Right ventricle myocardium inferior (tissue), 1 donor: ENCODE data around the gene RPS6KB2. TPM values are rescaled to one million over a fixed set of nuclear protein-coding genes. Genes with fewer than 3 reads are reported as not detected.
A peak's percentile ranks its signal among the peaks of the same experiment; 100 is the strongest.

ENCODE experiments used
- ATAC-seq: fragments of 200-7000 bp; cut with Tn5 transposase; one replicate; pipeline ENCODE4 v1.9.1; 2020; ENCODE audit warnings: mild to moderate bottlenecking, moderate library complexity
- DNase-seq: peaks from one replicate; pipeline ENCODE4 v3.0.0; 2021; ENCODE audit errors: missing footprints
- intact Hi-C: fragments of 100-400 bp; cut with DNase I; formaldehyde crosslinking; loops from one replicate; pipeline ENCODE4 v1.11.0; 2022
- total RNA-seq: library from RNA; stranded (reverse); fragmentation: NEBNext Ultra II Directional; extraction: Animal tissue kit (Norgen Biotek cat#: 25700); gene quantifications from one replicate; pipeline ENCODE4 v1.2.1, GENCODE V29; 2021
- donor health status: DM: no; HTN: yes; CAD: no; lungs with severe emphysema.

The RPS6KB2 gene
- total RNA-seq, 1 donor from 2014 or later: 27.8 TPM

GRCh38 chr11:67407688-67408163, 20.6 kb upstream of the RPS6KB2 start:
- no peak for DNase-seq
- ATAC-seq: no peak
- intact Hi-C loops: no loop called here

DNA sequence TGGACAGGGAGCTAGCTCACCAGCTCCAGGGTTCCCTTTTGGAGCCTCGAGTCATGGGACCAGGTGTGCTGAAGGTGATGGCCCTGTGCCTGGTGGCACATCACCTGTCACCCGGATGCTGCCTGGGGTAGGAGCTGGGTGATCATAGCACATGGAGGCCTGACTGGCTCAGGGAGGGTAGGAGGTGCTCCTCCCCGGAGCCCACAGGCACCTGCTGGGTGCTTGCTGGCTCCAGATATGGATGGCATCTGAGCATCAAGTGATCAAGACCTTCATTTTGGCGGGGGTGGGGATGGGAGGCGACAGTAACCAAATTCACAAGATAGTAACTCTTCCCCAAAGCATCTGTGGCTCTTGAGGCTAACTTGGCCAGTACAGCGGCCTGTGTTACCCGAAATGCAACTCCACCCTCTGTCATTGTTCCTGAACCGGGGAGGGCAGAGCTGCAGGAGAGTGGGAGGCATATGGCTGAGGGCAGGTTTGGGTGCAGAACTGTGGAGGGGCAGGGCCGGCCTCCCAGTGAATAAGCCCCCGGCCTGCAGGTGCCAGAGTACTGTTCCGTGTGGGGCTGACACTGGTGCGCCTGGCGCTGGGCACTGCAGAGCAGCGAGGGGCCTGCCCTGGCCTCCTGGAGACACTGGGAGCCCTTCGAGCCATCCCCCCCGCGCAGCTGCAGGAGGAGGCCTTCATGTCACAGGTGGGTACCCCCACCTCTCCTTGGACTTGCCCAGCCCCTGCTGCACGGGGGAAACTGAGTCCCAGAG, 19.7 kb upstream of the RPS6KB2 start:
- ATAC-seq: no peak
- no peak for DNase-seq
- intact Hi-C loops: no loop called here

- no peak for ATAC-seq
- no peak for DNase-seq
- intact Hi-C loops: no loop called here
Measured at GRCh38 chr11:67409261-67409666, 19.0 kb upstream of the RPS6KB2 start.

- ATAC-seq: no peak
- intact Hi-C loops: no loop called here
Measured at GRCh38 chr11:67409781-67410368, 18.4 kb upstream of the RPS6KB2 start.

DNA sequence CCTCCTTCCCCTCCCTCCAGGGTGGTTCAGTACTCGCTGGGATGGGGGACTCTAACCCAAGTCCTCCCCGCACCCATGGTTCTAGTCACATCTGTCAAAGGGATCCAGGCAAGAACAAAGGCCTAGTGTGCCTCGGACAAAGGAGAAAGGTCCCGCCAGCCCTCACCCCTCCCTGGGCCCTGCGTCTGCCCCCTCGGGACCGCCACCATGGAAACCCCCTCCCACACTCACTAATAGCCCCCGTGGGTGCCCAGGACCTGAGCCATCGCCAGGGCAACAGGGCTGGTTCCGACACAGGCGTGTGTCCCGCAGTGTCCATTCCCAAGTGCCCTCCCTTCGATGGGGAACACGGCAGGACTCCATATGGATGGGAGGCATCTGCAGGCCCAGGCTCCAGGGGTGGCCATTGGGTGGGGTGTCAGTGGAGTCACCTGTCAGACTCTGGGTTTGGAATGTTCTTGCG, 17.9 kb upstream of the RPS6KB2 start:
- ATAC-seq (no peak), DNase-seq (no peak)
- intact Hi-C loops: no loop called here

More at GRCh38 chr11:67409781-67410368, 18.4 kb upstream of the RPS6KB2 start:
- no peak for DNase-seq

GRCh38 chr11:67410984-67411784, 17.1 kb upstream of the RPS6KB2 start:
- intact Hi-C loops: no loop called here
- no peak for ATAC-seq
- DNase-seq: no peak

DNA sequence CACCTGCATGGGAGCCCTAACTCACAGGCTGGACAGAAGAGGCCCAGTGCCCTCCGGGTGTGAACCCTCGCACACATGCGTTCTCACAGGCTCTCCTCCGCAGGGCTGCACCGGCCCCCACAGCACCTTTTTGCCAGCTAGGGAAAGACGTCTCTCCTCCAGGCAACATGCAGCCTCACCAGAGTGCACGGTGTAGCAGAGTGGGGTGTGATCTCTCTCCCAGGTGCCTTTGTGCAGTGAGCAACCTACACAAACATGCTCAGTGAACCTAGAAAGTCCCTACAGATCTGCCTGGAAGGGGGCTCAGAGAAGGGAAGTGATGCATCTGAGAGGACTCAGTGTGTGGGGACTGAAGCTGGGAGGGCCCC, 16.5 kb upstream of the RPS6KB2 start:
- intact Hi-C loops: no loop called here
- DNase-seq: no peak
- ATAC-seq: no peak

GRCh38 chr11:67412495-67413179, 15.7 kb upstream of the RPS6KB2 start:
- DNase-seq: no peak
- ATAC-seq: no peak
- intact Hi-C loops: no loop called here

DNA sequence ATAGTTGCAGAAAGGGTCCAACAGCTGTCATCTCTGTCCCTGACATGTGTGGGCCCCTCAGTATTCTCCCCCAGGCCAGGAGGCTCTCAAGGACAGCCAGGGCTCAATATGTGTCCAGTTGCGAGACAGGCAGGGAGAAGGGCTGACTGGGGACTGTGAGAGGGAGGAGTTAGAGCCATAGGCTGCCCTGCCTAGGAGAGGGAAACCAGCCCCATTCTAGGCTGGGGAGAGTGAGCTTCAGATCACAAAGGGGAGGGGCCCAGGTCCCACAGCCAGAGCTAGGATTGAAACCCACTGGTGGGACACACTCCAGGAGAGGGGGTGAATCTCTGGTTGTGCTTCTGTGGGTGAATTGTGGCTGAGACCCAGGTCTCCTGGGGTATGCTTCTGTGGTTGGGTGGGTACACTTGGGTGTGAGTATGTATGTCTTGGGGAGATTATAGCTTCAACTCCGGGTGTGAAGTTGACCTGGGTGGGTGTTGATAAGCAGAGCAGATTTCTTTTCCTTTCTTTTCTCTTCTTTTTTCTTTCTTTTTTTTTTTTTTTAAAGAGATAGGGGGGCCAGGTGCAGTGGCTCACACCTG, 14.9 kb upstream of the RPS6KB2 start:
- intact Hi-C loops: no loop called here
- ATAC-seq (no peak), DNase-seq (no peak)

DNA sequence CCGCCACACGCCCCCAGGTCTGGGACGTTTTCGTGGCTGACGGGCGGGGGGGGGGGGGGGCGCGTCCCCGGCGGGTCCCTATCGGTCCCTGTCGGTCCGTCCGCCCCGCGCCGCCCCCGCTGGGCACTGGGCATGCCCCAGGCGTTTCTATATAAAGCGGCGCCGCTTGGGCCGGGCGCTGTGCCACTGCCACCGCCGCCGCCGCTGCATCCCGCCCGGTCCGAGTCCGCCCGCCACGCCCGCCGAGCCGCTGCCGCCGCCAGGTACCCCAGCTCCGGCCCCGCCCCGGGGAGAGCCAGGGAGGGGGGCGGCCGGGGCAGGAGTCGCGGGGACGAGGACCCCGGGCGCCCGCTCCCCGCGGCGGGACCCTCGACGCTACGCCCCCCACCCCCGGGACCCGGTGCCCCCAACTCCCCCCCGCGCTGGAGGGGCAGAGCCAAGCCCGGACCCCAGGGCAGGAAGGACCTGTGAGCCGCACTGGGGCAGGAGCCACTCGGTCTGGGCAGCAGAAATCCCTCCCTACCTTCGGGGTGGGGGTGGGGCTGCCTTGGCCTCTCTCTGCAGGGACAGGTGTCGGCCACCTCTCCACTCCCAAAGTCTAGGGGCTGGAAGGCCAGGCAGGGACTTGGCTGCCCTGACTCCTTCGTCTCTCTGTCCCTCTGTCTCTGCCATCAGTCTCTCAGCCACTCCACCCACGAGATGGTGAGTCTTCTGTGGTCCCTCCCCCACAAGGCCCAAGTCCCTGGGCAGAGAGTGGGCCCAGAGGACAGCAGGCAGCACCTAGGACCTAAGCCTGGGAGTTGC, 12.6 kb upstream of the RPS6KB2 start, which contains the start of gene CARNS1:
Gene CARNS1 (plus strand): TSS at position 178 of the 804 bp plus-strand sequence. CDS start 522 bp downstream, at position 700.
- DNase-seq: no peak
- no peak for ATAC-seq

DNA sequence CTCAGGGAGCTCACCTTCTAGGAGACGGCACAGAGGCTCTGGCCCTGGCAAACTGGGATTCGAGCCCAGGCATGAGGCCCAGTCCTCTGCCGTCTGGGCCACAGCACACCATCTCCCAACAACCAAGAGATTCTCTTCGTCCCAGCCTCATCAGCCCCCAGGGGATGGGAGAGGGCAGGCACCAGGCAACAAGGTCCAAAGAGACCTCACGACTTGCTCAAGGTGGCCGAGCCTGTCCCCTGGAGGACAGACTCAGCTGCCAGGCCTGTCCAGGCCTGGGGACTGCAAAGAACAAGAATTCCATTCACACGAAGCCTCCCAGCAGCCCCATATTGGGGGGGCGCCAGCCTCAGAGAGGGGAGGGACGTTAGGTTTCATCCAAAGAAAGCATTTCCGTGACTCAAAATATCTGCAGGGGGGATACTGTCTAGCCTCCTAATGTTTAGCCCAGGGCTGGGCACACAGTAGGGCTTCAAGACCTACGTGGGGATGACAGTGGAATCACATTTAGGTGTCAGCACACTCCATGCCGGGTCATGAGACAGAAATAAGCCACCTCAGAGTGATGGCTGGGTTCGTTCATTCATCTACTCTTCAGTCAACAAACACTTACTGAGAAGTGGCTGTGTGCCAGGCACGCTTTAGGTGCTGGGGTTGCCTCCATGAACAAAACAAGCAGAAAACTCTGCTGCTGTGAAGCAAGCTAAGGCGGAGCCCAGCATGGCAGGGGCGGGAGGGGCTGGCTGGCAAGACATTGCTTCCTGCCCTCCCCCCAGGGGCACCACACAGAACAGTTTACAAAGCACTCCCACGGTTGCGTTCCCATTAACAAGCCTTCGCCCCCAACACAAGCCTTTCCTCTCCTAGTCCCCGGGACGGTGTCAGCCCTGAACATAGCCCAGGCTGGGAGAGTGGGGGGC, 11.6 kb upstream of the RPS6KB2 start:
- no peak for DNase-seq
- no peak for ATAC-seq

More for the DNA sequence above, 12.6 kb upstream of the RPS6KB2 start, which contains the start of gene CARNS1:
- intact Hi-C loops: loop anchor here (2.0 kb wide), 1 partner anchor 13 kb away; no protein-coding TSS in a partner anchor

GRCh38 chr11:67417425-67417824, 10.9 kb upstream of the RPS6KB2 start:
- intact Hi-C loops: loop anchor here (2.0 kb wide), 1 partner anchor 15 kb away; no protein-coding TSS in a partner anchor
- DNase-seq (no peak), ATAC-seq (no peak)

More for the DNA sequence above, 11.6 kb upstream of the RPS6KB2 start:
- intact Hi-C loops: loop anchor here (2.0 kb wide), 1 partner anchor 14 kb away; no protein-coding TSS in a partner anchor

DNA sequence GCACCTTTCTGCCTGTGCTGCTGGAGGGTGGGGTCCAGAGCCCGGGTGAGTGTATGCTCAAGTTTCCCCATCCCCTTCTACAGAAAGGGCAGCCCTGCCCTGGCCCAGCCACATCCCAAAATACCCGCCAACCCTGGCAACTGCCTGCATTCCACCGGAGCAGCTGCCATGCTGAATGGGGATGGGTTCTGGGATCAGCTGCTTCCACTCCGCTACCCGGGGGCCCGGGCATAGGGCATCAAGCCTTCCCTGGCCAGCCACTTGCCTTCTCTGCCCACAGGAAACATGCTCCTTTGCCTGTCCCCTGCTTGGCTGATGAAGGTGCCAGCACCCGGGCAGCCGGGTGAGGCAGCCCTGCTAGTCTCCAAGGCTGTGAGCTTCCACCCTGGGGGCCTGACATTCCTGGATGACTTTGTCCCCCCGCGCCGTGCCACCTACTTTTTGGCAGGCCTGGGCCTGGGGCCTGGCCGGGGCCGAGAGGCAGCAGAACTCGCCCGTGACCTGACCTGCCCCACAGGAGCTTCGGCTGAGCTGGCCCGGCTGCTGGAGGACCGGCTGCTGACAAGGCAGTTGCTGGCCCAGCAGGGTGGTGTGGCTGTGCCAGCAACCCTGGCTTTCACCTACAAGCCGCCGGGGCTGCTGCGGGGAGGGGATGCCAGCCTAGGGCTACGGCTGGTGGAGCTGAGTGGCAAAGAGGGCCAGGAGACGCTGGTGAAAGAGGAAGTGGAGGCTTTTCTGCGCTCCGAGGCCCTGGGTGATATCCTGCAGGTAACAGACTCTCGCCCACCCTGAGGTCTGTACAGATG, 9.6 kb upstream of the RPS6KB2 start:
- ATAC-seq: peak; percentile 43
- no peak for DNase-seq
- intact Hi-C loops: no loop called here

- DNase-seq: no peak
- ATAC-seq: no peak
- intact Hi-C loops: no loop called here
Measured at GRCh38 chr11:67419325-67420049, 8.8 kb upstream of the RPS6KB2 start.

DNA sequence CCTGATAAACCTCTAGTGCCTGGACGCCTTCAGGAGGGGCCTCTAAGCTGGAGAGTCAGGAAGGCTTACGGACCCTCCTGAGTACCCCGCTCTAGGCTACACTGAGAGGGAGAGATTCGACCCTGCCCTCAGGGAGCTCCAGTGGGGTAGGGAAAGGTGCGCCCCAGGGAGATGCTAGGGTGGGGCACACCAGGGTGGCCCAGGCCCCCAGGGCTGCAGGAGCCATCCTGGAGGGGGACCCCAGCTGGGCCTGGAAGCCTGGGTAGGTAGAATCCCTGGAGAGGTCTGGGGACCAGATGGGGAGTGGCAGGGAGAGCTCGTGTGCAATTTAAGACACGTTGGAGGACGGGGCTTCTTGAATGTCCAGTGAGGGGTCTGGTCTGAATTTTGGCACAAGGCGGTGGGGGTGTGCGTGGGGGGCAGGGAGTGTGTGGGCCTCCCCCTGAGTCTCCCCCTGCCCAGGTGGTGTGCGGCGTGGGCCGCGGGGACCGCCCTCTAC, 8.1 kb upstream of the RPS6KB2 start:
- intact Hi-C loops: no loop called here
- DNase-seq (no peak), ATAC-seq (no peak)
